Measurements from ENCODE around the gene CCDC9. TPM values are rescaled to one million over a fixed set of nuclear protein-coding genes. Genes with fewer than 3 reads are reported as not detected.

The CCDC9 gene
- total and polyA plus RNA-seq, 2 of the 13 experiments (the other 11 are each of a cell fraction or from before 2014, with no cell fraction given): 2.9 to 6.3 TPM

DNA sequence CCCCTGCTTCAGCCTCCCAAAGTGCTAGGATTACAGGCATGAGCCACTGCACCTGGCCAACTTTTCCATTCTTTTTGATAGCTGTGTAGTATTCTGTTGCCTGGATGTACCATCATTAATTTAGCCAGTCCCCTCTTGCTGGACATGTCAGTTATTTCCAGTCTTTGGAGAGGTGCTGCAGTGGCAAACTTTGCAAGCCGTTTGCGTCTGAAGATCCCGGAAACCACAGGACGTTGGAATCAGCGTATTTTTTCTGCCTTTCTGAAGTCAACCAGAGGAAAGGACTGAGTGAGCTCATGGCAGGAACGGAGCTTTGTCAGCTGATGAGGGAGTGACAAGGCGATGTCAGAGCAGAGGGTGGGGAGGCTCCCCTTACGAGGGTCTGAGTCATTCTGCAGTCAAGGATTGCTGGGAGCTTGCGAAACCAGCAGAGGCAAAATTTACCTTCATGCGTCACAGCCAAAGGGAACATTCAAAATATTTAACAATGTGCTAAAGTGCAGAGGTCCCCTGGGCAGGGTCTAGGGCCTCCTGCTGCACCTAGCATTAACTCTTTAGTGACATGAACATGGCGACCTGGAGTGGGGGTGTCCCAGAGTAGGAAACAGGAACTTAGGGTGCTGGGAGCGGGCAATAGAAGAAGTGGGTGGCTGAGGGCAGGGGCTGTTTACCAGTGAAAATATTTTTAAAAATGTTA is 58.9 kb downstream of the CCDC9 start (continued):
- TF ChIP-seq ZNF10 (CRISPR knock-in tag; IDR thresholded peaks at IDR 0.05; ENCODE audit: borderline replicate concordance, low read depth): no peak
- TF ChIP-seq SRSF4 (IDR thresholded peaks at IDR 0.05; ENCODE audit: low read depth, low read length, poor library complexity, severe bottlenecking): no peak
- TF ChIP-seq ZNF501 (CRISPR knock-in tag; IDR thresholded peaks at IDR 0.05): peak; percentile 88
- TF ChIP-seq ZMYM2 (CRISPR knock-in tag; IDR thresholded peaks at IDR 0.05): peak; percentile 86
- TF ChIP-seq, protein P1, sequence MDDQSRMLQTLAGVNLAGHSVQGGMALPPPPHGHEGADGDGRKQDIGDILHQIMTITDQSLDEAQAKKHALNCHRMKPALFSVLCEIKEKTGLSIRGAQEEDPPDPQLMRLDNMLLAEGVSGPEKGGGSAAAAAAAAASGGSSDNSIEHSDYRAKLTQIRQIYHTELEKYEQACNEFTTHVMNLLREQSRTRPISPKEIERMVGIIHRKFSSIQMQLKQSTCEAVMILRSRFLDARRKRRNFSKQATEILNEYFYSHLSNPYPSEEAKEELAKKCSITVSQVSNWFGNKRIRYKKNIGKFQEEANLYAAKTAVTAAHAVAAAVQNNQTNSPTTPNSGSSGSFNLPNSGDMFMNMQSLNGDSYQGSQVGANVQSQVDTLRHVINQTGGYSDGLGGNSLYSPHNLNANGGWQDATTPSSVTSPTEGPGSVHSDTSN (CRISPR knock-in tag; IDR thresholded peaks at IDR 0.05; ENCODE audit: borderline replicate concordance): no peak
- peak; percentile 74 for TF ChIP-seq ZGPAT (CRISPR knock-in tag; IDR thresholded peaks at IDR 0.05)
- TF ChIP-seq, protein P2, sequence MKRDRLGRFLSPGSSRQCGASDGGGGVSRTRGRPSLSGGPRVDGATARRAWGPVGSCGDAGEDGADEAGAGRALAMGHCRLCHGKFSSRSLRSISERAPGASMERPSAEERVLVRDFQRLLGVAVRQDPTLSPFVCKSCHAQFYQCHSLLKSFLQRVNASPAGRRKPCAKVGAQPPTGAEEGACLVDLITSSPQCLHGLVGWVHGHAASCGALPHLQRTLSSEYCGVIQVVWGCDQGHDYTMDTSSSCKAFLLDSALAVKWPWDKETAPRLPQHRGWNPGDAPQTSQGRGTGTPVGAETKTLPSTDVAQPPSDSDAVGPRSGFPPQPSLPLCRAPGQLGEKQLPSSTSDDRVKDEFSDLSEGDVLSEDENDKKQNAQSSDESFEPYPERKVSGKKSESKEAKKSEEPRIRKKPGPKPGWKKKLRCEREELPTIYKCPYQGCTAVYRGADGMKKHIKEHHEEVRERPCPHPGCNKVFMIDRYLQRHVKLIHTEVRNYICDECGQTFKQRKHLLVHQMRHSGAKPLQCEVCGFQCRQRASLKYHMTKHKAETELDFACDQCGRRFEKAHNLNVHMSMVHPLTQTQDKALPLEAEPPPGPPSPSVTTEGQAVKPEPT (CRISPR knock-in tag; IDR thresholded peaks at IDR 0.05; ENCODE audit: low read depth): no peak
- peak; percentile 33; the same call in 1 of the 2 replicates for TF ChIP-seq ZNF768 (CRISPR knock-in tag; IDR thresholded peaks at IDR 0.05)
- no peak for TF ChIP-seq ZNF235 (CRISPR knock-in tag; IDR thresholded peaks at IDR 0.05; ENCODE audit: borderline replicate concordance)
- peak; percentile 37; the same call in 1 of the 2 replicates for TF ChIP-seq GATA4 (IDR thresholded peaks at IDR 0.05; ENCODE audit: borderline replicate concordance, low read depth)
- no peak for TF ChIP-seq CC2D1A (CRISPR knock-in tag; IDR thresholded peaks at IDR 0.05)
- TF ChIP-seq PCBP1 (IDR thresholded peaks at IDR 0.05; ENCODE audit: borderline replicate concordance, low read depth, low read length): no peak
- TF ChIP-seq NCOA5 (CRISPR knock-in tag; IDR thresholded peaks at IDR 0.05): no peak
- no peak for TF ChIP-seq RFXANK (CRISPR knock-in tag; IDR thresholded peaks at IDR 0.05)
- TF ChIP-seq KLF15 (CRISPR knock-in tag; IDR thresholded peaks at IDR 0.05; ENCODE audit: borderline replicate concordance): no peak
- TF ChIP-seq ZFP36 (IDR thresholded peaks at IDR 0.05; ENCODE audit: borderline replicate concordance, low read depth, low read length, partially characterized antibody): no peak
- no peak for TF ChIP-seq ONECUT2 (CRISPR knock-in tag; IDR thresholded peaks at IDR 0.05)
- TF ChIP-seq ZFAT (CRISPR knock-in tag; conservative IDR thresholded peaks at IDR 0.05): no peak
- peak; percentile 92 for TF ChIP-seq KDM6A (CRISPR knock-in tag; IDR thresholded peaks at IDR 0.05; ENCODE audit: low read depth)
- TF ChIP-seq ZNF772 (CRISPR knock-in tag; IDR thresholded peaks at IDR 0.05): peak; percentile 87
- TF ChIP-seq ZNF12 (CRISPR knock-in tag; IDR thresholded peaks at IDR 0.05): peak; percentile 64; the same call in 1 of the 2 replicates
- no peak for TF ChIP-seq GABPA (IDR thresholded peaks at IDR 0.05; ENCODE audit: low read depth, low read length)
- TF ChIP-seq GABPA (CRISPR knock-in tag; IDR thresholded peaks at IDR 0.05; ENCODE audit: low read depth): peak; percentile 53; the same call in 1 of the 2 replicates
- no peak for TF ChIP-seq ZNF878 (CRISPR knock-in tag; IDR thresholded peaks at IDR 0.05)
- 0 out of 2 replicates have a peak, but pooled peaks have one; percentile 62 for TF ChIP-seq ZFP36L1 (CRISPR knock-in tag; IDR thresholded peaks at IDR 0.05)
- no peak for TF ChIP-seq ADNP (CRISPR knock-in tag; IDR thresholded peaks at IDR 0.05)
- no peak for TF ChIP-seq ZNF282 (IDR thresholded peaks at IDR 0.05; ENCODE audit: partially characterized antibody)
- TF ChIP-seq NFIB (CRISPR knock-in tag; IDR thresholded peaks at IDR 0.05; ENCODE audit: borderline replicate concordance): no peak
- no peak for TF ChIP-seq ZNF841 (CRISPR knock-in tag; IDR thresholded peaks at IDR 0.05; ENCODE audit: borderline replicate concordance)
